Measurements from ENCODE around the gene PRMT7.

PRMT7 gene

DNA sequence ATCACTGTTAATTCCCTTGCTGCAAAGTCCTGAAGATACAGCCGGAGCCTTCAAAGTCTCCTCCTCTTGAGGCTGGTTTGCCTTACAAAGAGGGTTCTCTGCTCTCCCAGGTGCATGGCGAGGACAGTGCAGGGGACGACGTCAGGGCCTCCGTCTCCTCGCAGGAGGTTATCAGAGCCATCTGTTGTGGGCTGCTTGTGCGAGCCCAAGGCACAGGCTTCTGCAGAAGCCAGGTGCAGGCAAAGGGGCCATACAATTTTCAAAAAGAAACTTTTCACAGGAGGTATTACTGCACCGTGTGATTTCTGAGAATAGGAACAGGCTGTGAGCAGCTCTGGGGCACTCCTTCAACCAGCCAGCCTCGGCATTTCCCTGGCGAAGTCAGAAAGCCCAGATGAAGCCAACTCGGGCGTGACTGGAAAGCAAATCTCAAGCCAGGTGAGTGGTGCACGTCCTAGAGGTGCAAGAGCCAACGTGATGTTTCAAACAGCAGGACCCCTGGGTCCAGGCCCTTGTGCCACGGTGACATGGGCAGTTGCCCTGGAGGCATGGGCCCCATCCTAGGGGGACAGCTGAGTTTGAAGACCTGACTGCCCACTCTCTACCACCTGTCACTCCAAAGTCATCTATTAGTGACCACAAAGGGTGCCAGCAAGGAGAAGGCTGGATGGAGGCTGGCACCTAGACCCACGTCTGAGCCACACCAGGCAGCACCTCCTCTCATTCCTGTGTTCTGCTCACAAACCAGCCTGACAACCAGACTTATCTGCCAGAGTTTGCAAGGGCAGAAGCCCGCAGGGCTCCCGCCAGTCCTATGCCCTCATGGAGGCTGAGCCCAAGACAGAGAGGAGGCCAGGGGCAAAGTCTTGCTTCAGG lies 68.9 kb downstream of the PRMT7 start:
- no peak for DNase-seq

DNA sequence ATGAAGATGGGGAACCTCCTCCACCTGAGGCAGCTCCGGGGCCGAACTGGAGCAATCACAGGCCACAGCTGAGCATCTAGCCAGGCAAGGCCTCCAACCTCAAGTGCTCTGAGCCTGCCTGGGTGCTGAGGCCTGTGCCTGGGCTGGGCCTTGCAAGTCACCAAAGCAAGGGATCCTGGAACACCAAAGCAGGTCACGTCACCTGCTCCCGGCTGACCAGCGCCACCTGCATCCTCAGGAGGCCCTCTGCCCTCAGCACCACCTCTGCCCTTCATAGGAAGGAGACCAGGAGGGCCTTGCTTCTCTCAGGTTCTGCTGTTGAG lies 69.5 kb downstream of the PRMT7 start:
- no peak for DNase-seq

DNA sequence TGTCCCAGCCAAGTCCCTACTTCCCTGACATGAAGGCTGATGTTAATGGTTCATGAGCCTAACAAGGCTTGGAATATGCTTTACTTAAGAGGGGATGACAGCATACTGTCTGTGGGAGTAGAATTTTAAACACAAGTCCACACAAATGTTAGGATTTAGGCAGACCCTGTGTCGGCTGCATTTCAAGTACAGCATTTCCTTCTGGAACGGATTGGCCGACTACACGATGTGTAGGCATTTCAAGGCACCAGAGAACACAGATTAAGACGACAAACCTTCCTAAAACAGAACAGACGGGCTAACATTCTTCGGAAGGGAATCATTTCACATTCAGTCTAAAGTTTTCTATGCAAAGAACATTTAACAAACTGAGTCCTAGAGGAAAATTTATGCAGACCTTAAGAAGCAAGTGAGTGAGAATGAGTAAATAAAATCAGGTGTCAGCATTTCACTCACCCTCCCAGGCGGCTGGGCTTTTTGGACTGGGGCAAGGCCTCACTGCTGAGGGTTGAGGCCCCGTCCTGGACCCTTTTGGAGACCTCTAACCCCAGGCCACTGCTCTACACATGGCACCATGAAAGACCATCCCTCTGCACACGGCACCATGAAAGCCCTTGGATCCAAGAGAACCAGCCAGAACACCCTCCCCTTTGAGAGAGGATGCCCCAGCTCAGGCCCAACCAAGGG lies 70.0 kb downstream of the PRMT7 start:
- no peak for DNase-seq

DNA sequence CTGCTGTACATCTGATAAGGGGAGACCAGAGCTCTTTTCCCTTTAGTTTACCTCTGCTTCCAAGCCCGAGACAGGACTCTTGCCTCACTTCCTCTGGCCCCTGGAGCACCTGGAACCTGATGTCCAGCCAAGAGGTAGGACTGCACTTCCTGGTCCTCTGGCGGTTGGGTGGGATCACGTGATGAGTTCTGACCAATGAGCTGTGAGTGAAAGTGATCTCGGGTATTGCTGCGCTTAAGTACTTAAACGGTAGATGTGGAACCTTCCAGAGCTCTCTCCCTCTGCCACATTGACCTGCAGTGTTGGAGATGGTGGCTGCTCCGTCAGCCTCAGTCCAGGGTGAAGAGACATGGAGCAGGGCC lies 70.5 kb downstream of the PRMT7 start:
- no peak for DNase-seq

DNA sequence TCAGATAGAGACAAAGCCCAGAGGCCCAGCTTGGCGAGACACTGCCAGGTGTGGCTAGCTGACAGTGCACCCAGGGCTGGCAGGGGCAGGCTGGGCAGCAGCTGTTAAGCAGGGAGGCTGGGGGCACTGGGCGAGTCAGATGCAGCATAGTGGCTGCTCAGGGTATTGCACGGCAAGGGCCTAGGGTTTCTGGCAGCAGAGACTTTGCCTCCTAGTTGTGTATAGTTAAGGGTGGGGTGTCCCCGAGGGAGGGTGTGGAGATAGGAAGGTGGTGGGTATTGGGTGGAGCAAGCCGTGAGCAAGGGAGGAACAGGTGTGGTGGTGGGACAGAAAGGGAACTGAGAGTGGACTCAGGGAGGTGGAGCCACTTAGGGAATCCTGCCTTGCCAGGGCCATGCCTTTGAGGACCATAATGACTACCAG lies 71.5 kb downstream of the PRMT7 start:
- DNase-seq, result no peak

DNA sequence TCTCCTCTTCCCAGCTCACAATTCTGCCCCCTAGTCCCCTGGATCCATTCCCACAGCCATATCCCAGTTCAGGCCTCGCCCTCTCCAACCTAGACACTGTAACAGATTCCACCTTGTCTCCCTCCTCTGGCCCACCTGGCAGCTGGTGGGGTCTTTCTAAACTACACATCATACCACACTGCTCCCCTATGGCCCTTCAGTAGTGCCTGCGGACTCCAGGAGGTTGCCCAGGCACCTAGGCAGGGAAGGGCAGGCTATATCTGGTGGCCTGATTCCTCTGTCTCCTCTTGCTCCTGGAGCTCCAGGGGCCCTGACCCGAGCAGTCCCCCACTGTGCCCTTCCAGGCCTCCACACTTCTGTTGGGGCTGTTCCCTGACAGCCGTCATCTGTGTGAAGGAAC lies 73.0 kb downstream of the PRMT7 start:
- DNase-seq, result no peak

DNA sequence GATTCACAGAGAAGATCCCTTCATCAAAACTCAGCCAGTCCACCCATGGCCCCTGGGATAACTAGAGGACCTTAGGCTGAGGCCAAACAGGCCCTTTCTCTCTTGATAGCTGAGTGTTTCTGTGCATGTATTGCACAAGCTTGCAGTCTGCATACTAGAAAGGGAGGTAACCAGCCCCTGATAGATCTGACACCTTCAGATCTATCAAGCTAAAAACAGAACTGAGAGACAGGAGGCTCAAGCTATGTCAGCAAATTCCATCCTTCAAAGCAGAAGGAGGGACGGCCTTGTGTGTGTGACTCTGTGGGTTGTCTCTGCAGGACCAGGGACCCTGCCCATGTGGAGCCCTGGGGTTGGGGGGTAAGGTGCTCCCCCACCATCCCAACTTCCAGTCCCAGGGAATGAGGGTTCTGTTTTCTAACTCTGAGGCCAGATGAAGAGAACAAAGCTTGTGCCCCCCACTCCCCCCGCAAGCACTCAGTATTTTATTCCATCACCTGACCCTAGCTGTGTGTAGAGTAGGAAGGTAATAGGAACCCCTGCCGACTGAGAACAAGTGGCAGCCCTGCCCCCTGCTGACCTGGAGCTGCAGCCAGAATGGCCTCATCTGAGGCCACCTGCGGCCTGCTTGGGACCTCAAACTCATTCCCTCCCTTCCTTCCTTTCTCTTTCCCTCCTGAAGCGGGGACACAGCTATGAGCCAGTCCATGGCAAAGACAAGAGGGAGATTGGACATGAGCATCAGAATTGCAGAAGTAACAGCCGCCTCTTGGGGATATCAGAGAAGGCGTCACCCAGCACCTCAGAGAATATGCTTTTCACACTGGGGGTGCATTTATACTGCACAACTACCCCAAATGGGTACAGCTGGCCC lies 73.7 kb downstream of the PRMT7 start:
- DNase-seq, result no peak

DNA sequence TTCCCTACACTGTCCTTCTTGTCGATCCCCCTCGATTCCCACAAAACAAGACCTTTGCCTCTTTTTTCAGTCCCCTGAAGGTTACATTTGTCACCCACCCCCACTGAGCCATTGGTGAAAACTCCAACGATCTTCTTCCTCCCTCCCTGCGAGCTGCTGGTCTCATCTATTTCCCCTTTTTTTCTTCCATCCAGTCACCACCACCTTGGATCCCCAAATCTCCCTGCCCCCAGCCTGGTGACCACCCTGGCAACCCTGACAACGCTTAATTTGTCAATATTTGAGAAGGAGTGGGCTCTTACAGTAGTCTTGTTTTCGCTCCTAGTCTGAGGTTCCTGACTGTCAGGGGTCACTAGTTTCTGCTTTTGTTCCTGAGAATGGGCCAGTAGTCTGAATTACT lies 74.6 kb downstream of the PRMT7 start:
- no peak for DNase-seq

DNA sequence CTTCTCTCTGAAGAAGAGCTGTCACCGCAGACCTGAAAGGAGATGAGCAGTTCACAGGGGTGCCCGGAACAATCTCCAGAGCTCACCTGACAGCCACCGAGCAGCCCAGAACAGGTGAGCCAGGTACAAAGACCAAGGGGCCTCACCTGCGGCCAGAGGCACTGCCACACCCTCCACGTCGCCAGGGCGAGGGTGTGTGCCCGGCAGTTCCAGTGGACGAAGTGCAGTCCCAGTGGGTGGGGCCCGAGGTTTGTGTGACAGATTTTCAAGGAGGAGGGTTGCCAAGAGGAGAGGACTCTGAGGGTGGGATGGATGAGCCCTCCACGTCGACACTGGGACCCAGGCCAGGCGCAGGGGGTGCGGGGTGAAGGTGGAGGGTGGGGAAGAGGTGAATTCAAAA lies 75.8 kb downstream of the PRMT7 start:
- no peak for DNase-seq

DNA sequence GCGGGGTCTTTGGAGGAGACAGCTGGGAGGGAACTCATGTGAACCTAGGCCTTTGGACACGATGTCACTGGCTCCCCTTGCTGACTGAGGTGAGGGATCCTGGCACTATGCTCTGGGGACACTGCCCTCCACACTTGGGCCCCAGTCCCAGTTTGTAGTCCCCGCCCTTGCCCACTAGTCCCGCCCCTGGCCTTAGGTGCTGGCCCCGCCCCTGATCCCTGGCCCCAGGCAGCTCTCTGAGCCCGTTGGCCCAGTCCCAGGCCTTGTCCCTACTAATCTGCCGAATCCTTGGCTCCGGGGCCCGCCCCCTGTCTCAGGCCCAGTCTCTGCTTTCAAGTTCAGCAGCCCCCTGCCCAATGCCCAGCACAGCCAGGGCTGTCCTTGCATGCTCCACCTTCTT lies 76.5 kb downstream of the PRMT7 start:
- DNase-seq, result no peak

DNA sequence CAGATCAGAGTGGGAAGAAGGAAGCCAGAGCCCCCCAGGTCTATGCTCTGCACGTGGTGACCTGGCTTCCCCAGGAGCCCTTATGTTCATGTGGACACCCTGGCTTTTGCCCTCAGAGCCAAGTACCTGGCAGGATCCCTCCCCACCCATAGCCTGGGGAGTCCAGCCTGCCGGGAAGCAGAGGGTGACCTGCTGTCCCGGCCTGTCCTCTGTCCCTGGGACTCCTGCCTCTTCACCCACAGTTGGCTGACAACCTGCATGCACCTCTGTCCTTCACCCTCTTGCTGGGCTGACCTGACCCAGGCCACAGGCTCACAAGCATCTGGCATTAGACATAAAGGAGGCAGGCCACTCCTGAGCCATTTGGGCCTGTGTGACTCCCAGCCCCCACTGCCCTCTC lies 77.3 kb downstream of the PRMT7 start:
- DNase-seq, result no peak

DNA sequence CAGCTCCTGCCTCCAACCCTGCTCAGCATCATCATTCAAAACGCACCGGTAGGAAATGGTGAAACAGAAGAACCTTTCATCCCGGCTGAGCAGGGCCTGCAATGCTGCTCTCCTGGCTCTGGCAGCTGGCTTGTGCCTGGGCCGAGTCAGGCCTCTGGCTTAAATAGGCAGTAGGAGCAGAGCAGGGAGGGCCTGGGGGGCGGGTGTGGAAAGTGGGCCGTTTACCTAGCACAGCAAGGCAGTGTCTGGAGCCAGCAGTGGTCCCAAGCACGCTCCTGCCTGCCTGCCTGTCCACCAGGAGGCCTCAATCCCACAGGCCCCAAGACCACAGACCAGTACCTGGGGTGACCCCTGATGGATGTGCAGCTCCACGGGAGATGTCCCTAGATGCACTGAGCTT lies 78.2 kb downstream of the PRMT7 start:
- no peak for DNase-seq

DNA sequence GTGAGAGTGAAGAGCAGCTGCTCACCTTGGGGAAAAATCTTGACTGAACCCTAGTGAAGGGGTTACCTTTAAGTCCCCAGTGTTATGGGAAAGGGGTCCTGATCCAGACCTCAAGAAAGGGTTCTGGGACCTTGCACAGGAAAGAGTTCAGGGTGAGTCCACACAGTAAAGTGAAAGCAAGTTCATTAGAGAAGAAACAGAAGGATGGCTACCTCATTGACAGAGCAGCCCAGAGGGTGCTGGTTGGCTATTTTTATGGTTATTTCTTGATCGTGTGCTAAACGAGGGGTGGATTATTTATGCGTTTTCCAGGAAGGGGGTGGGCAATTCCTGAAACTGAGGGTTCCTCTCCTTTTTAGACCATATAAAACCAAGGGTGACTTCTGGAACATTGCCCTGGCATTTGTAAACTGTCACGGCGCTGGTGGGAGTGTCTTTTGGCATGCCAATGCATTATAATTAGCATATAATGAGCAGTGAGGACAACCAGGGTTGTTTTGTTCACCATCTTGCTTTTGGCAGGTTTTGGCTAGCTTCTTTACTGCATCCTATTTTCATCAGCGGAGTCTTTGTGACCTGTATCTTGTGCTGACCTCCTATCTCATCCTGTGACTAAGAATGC lies 79.0 kb downstream of the PRMT7 start:
- DNase-seq, result no peak

DNA sequence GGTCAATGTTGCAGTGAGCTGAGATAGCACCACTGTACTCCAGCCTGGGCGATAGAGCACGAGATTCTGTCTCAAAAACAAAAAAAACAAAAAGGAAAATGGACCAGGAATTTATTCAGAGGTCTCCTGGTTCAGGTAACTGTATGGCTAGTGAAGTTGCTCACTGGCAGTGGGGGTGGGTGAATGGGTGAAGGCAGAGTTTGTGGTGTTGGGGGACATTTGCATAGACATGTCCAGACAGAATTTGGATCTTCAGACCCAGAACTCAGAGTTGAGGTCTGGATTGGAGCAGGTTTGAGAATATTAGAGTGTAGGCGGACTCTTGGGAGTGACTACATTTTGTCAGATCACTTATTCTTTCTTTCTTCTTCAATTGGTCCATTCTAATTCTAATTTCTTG lies 82.5 kb downstream of the PRMT7 start:
- DNase-seq, result no peak

DNA sequence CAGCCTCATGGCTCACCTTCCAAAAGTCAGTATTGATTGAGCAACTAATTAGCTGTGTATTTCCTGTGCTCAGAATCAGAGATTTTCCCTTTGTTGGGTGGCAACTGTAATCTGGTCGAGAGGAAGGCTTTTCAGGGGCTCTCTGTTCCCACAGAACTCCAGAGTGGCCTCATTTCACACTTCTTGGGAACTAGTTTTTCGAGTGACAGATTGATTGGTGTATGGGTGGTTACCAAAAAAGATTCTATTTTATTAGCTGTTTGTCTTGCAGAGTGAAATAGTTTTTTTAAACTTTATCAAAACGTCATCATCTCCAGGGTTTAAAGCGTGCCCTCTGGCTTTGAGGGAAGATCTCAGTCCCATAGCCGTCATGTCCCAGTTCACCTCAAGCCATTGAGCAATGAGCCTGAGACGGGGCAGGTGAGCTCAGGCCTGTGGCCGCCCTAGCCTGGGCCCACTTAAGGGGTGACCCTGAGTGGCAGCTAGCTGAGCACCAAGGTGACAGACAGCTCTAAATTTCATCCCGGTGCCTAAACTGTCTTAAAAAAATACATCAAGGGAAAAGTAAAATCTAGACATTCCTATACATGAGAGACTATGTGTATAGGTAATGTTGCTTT lies 84.5 kb downstream of the PRMT7 start:
- no peak for DNase-seq

DNA sequence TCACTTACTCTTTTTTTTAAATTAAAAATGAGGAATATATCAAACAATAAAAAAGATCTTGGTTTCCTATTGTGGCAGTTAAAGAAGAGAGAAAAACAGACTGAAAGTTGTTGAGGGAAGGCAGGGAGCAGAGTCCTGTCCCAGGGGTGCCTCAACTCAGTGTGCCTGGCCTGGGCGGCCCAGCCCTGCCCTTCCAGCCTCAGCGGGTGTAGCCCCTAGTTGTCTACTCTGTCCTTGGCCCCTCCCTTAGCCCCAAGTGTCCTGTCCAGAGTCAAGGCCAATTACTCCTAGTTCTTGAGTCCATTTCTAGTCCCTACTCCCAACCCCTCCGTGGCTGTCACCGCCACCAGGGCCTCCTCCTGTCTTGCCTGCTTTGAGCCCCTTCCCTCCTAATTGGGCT lies 85.0 kb downstream of the PRMT7 start:
- DNase-seq, result no peak

DNA sequence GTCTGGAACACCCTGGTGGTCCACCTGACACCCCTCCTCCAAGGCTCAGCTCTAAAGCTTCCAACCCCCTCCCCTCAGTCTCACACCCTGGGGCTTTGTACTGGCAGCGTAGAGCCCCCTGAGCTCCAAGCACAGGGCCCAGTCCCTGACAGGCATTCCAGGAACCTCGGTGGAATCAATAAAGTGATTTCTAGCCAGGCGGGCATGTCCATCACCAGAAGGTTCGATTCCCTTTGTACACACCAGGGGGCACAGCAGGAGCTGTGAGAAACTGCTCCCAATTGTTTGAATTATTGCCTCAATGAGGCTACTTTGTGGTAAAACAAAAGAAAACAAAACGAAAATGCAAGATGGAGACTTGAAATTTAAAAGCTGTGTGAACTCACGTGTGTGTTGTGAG lies 85.7 kb downstream of the PRMT7 start:
- no peak for DNase-seq

DNA sequence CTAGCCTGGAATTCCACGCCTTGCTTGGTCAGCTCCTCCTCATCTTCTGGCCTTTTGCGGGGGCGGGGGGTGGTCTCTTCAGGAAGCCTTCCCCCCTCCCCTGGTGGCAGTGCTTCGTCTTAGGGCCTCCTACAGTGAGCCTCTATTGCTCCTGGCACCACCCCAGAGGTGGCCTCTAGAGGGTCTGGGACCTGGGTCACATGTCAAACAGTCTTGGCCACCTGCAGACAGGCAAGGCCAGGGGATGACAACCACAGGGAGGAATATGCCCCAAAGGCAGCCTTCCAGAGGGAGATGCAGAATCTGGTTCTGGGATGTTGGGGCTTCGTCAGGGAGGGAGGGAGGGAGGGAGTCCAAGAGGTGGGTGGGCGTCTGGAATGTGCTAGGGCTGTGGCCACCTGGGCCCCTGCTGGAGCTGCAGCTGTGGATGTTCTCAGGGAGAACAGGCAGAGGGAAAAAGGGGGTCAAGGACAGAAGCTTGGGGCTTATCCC lies 86.9 kb downstream of the PRMT7 start:
- DNase-seq, result no peak

DNA sequence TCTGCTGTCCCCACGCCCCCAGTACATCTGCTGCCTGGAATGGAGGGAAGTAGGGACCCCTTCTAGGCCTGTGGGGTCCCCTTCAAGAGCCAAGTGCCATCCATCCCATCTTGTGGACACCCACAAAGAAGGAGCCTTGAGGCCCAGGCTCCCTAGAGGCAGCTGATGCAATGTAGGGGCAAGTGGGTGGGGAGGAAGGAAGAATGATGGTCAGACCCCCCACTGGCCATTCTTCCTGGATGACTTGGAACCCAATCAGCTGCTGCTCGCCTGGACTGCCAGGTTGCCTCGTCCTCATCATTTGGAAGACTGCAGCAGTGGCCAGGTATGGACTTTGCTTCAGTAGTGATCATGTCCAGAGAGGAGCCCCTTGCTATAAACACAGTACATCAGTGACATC lies 88.6 kb downstream of the PRMT7 start:
- no peak for DNase-seq

DNA sequence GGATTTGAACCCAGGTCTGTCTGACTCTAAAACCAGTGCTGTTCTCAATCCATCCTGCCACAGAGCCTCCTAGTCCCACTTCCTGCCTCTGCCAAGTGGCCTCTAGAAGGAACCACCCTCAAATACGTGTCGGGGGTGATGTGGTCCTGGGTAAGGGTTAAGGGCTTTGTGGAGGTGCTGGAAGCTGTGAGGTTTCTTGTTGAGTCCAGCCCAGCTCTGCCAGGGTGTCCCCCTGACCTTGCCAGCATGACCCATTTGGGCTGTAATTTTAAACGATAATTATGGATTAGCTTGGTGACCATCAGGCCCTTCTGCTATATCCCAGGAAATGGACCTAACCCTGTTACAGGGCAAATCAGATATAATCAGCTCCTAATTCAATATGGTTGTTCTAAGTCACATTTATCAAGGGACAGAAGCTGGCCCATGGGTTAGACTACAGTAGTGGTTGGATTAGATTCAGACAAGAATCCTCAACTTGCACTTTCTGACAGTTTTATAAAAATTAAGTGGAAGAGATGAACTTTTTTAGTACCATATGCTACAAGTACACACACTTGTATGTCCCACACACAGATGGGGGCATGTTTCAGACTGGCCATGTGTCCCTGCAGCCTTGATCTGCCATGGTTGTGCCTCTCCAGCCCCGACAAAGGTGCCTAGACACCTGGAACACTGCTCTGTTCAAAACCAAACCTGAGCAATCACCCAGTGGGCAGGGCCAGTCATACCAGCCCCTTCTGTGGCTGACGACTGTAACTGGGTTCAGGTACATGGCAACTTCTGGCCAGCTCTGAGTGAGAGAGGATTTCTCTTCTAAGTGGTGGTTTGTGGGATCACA lies 89.5 kb downstream of the PRMT7 start:
- DNase-seq, result no peak

DNA sequence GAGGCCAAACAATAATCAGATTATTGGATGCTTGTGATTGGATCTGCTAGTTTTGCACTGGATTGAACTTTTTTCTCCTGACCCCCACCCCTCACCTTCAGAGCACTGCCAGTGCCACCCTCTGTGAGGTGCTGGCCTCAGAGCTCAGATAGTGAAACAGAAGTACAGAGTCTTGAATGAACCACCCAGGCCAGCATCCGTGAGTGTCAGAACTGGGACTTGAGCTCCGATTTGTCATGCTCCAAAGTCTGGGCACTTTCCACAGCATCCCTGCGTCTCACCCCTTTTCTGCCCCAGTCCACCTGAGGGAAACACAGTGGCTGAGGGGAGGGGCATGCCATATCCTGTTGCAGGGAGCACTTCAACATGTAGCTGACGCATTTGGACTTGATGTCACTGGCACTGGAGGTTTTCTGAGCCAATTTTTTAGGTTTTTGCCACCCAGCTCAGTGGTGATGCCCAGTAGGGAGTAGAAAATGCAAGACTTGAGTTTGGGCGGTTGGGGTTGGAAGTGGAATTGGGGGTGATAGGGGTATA lies 90.2 kb downstream of the PRMT7 start:
- DNase-seq, result no peak

Measured in activated CD8-positive, alpha-beta memory T cell treated with anti-CD3 and anti-CD28 coated beads for 24 hours (primary cell).